NCI-H1694 (cell line): ENCODE data around the gene UCMA.
A peak's percentile ranks its signal among the peaks of the same experiment; 100 is the strongest.

ENCODE experiments used
- DNase-seq: peaks from one replicate; lab custom pipeline; 2025; lab: John Stamatoyannopoulos, UW

The UCMA gene

GRCh38 chr10:13231808-13232207 is 2.4 kb downstream of the UCMA start:
- no peak for DNase-seq

GRCh38 chr10:13231190-13231589 is 3.0 kb downstream of the UCMA start:
- no peak for DNase-seq

- no peak for DNase-seq
Observed at GRCh38 chr10:13227031-13227430, 7.1 kb downstream of the UCMA start.

GRCh38 chr10:13225601-13226000 is 8.6 kb downstream of the UCMA start:
- no peak for DNase-seq

GRCh38 chr10:13224210-13224995 is 9.8 kb downstream of the UCMA start:
- no peak for DNase-seq

GRCh38 chr10:13223241-13223640 is 10.9 kb downstream of the UCMA start:
- no peak for DNase-seq

GRCh38 chr10:13222566-13222965 is 11.6 kb downstream of the UCMA start:
- DNase-seq, result no peak

GRCh38 chr10:13222151-13222550 is 12.0 kb downstream of the UCMA start:
- no peak for DNase-seq

GRCh38 chr10:13221572-13221971 is 12.6 kb downstream of the UCMA start:
- no peak for DNase-seq

GRCh38 chr10:13219685-13220670 is 14.2 kb downstream of the UCMA start:
- DNase-seq, result no peak

- no peak for DNase-seq
Observed at GRCh38 chr10:13218878-13219277, 15.3 kb downstream of the UCMA start.

- no peak for DNase-seq
Observed at GRCh38 chr10:13213163-13213562, 21.0 kb downstream of the UCMA start.

- DNase-seq, result peak; percentile 23
Observed at GRCh38 chr10:13206546-13207443, 27.4 kb downstream of the UCMA start.

GRCh38 chr10:13206091-13206490 is 28.1 kb downstream of the UCMA start:
- no peak for DNase-seq

- DNase-seq, result no peak
Observed at GRCh38 chr10:13201132-13201531, 33.0 kb downstream of the UCMA start.

- DNase-seq, result no peak
Observed at GRCh38 chr10:13195016-13195415, 39.2 kb downstream of the UCMA start.

- DNase-seq, result no peak
Observed at GRCh38 chr10:13193637-13194036, 40.5 kb downstream of the UCMA start.

- no peak for DNase-seq
Observed at GRCh38 chr10:13191362-13191761, 42.8 kb downstream of the UCMA start.

GRCh38 chr10:13190816-13191215 is 43.4 kb downstream of the UCMA start:
- DNase-seq, result no peak

- no peak for DNase-seq
Observed at GRCh38 chr10:13189961-13190360, 44.2 kb downstream of the UCMA start.

GRCh38 chr10:13188593-13188992 is 45.6 kb downstream of the UCMA start:
- DNase-seq, result no peak

- no peak for DNase-seq
Observed at GRCh38 chr10:13187135-13187534, 47.0 kb downstream of the UCMA start.
